SIG-M5 treated with dmso at 0.1 percent for 504 hours (cell line): Measurements from ENCODE around the gene ZFP64.

Source experiments
- DNase-seq: peaks from one replicate; lab custom pipeline; 2025; ENCODE audit not compliant: unreplicated experiment; lab: John Stamatoyannopoulos, UW

ZFP64 gene

DNA sequence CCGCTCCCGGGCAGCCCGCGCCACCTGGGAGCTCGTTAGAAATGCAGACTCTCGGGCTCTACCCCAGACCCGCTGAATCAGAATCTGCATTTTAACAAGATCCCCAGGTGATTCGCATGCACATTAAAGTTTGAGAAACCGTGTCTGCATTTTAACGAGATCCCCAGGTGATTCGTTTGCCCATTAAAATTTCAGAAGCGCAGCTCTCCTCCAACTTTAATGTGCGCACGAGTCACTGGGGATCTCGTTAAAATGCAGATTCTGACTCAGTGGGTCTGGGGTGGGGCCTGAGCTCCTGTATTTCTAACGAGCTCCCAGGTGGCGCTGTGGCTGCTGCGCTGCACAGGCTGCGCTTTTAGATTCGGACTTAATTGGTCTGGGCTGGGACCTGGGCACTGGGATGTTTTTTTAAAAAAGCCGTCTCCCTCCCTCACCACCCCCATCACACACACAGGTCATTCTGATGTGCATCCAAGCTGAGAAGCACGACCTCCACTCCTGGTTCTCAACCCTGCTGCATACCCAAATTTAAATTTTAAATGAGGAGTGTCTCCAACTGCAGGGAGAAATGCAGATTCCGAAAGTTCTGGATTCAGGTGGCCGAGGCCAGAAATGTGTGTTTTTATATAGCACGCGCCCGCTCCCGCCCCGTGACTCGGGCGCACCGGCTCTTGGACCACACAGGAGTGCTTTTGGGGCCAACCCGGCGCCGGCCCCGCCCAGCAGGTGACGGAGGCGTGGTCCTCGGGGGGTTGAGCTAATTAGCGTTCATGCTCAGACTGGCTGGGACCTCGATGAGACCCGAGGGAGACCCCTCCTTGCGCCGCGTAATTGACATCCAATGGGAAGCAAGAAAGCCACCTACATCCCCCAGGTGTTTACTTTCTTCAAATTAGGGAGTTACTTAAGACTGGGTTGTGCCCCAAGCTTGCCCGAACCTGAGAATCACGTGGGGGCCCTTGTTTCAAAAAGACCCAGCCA is 85.8 kb downstream of the ZFP64 start:
- no peak for DNase-seq

- no peak for DNase-seq
Measured at GRCh38 chr20:52104546-52105441, 86.8 kb downstream of the ZFP64 start.

GRCh38 chr20:52103913-52104545 is 87.5 kb downstream of the ZFP64 start:
- DNase-seq = peak; percentile 76

- peak; percentile 75 for DNase-seq
Measured at GRCh38 chr20:52103335-52103912, 88.2 kb downstream of the ZFP64 start.

DNA sequence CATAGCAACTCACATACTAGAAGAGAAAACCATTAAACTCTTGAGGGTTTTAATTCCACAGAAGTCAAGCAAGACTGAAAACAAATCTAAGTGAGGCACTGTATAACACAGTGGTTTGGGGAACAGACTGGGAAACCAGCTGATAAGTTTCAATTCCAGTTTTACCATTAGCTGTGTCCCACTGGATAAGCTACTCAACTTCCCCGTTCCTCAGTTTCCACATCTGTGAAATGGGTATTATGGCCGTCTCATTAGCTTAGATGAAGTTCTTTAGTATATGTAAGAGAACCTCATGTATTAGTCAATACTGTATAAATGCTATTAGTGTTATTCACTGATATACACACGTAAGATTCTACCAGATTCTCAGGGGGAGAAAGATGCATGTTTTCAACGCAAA is 89.0 kb downstream of the ZFP64 start:
- no peak for DNase-seq

DNA sequence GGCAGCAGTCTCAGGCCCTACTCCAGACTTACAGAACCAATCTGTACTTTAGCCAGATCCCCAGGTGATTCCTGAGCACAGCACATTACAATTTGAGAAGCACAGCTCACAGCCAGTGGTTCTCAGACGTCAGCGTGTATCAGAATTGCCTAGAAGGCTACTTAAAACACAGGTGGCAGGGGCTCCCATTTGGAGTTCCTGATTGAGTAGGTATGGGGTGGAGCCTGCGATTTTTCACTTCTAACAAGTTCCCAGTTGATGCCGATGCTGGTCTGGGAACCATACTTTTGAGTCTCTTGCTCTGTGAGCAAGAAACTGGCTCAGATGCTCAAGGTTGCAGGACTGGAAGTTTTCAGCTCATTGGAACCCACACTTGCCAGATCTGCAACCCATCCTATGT is 89.5 kb downstream of the ZFP64 start:
- DNase-seq = no peak
